GM12873 (cell line): ENCODE results near the gene OPN1MW2.
"Not testable (repeated sequence)": the region's sequence is repeated elsewhere in the genome, so short reads cannot be mapped to it uniquely, and the experiment has no call there.

ENCODE experiments used
- CTCF ChIP-seq: IDR thresholded peaks from 2 replicates; pipeline ENCODE4 v1.5.1; 2012; ENCODE audit warnings: low read depth, mild to moderate bottlenecking, moderate library complexity, low read length, control low read depth; ENCODE audit not compliant: insufficient read depth; ENCODE audit errors: missing control alignments

OPN1MW2 gene

DNA sequence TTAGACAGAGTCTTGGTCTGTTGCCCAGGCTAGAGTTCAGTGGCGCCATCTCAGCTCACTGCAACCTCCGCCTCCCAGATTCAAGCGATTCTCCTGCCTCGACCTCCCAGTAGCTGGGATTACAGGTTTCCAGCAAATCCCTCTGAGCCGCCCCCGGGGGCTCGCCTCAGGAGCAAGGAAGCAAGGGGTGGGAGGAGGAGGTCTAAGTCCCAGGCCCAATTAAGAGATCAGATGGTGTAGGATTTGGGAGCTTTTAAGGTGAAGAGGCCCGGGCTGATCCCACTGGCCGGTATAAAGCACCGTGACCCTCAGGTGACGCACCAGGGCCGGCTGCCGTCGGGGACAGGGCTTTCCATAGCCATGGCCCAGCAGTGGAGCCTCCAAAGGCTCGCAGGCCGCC lies at the start of gene OPN1MW2:
Gene OPN1MW2 (plus strand): TSS at position 301 of the 400 bp plus-strand sequence. CDS start 60 bp downstream, at position 361.
- not testable (repeated sequence) for TF ChIP-seq CTCF

DNA sequence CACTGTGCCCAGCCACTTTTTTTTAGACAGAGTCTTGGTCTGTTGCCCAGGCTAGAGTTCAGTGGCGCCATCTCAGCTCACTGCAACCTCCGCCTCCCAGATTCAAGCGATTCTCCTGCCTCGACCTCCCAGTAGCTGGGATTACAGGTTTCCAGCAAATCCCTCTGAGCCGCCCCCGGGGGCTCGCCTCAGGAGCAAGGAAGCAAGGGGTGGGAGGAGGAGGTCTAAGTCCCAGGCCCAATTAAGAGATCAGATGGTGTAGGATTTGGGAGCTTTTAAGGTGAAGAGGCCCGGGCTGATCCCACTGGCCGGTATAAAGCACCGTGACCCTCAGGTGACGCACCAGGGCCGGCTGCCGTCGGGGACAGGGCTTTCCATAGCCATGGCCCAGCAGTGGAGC lies 37.3 kb upstream of the OPN1MW2 start, which contains the start of gene OPN1MW:
Gene OPN1MW (plus strand): TSS at position 301 of the 400 bp plus-strand sequence. CDS start 82 bp downstream, at position 383.
- not testable (repeated sequence) for TF ChIP-seq CTCF

DNA sequence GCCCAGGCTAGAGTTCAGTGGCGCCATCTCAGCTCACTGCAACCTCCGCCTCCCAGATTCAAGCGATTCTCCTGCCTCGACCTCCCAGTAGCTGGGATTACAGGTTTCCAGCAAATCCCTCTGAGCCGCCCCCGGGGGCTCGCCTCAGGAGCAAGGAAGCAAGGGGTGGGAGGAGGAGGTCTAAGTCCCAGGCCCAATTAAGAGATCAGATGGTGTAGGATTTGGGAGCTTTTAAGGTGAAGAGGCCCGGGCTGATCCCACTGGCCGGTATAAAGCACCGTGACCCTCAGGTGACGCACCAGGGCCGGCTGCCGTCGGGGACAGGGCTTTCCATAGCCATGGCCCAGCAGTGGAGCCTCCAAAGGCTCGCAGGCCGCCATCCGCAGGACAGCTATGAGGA lies 37.7 kb downstream of the OPN1MW2 start, which contains the start of gene OPN1MW3:
Gene OPN1MW3 (plus strand): TSS at position 301 of the 400 bp plus-strand sequence. CDS start 38 bp downstream, at position 339.
- not testable (repeated sequence) for TF ChIP-seq CTCF
